HepG2 (cell line): ENCODE results near the gene GON4L. TPM values are rescaled to one million over a fixed set of nuclear protein-coding genes. Genes with fewer than 3 reads are reported as not detected.

ENCODE experiments used
- ATAC-seq: fragments of 200-7000 bp; cut with Tn5 transposase; 3 replicates; pipeline ENCODE4 v1.9.1; 2020; ENCODE audit warnings: mild to moderate bottlenecking, moderate library complexity
- BruUV-seq: library from RNA; stranded (reverse); fragments of 400-500 nt; replicated peaks from 2 replicates; lab custom pipeline; 2021; lab: Mats Ljungman, UMichigan
- CTCF ChIA-PET: fragments of 300-600 bp; formaldehyde crosslinking; extraction: SDS; loops from one replicate; lab custom pipeline; 2021; ENCODE audit warnings: low total read pairs, inconsistent platforms, low intra/inter-chr PET ratio; lab: Yijun Ruan, JAX
- POLR2A ChIA-PET: fragments of 350-600 bp; sonication (Branson Sonifier 250); formaldehyde crosslinking; loops from one replicate; lab custom pipeline; 2020; ENCODE audit warnings: antibody characterized with exemption, inconsistent platforms; lab: Yijun Ruan, JAX
- DNase-seq: peaks from one replicate; pipeline ENCODE4 v3.0.0-alpha.2; 2015; ENCODE audit warnings: low spot score
- FAIRE-seq: peaks from 3 replicates; lab custom pipeline; 2011; peaks lifted over from hg19 to GRCh38; lab: Jason Lieb, UNC
- H2AFZ ChIP-seq: one replicate; pipeline ENCODE4 v1.6.1; 2011; ENCODE audit warnings: low read length, inconsistent platforms
- H3K27ac ChIP-seq: fragments of 300-600 bp; 3 replicates; pipeline ENCODE4 v1.8.0; 2011; ENCODE audit warnings: mixed run types, mild to moderate bottlenecking, mixed read lengths, low read length, inconsistent platforms; ENCODE audit not compliant: insufficient read depth; ENCODE audit errors: extremely low read length
- H3K27me3 ChIP-seq, 2 experiments: fragments of 200-600 bp in 1 of 2; 2 replicates in 1 of 2; 3 replicates in 1 of 2; pipeline versions ENCODE4 v1.6.0 to v1.8.0; 2011; ENCODE audit warnings: low read length in 2 of 2, mild to moderate bottlenecking in 2 of 2, moderate library complexity in 2 of 2, inconsistent platforms in 1 of 2; ENCODE audit not compliant: insufficient read depth in 2 of 2, control insufficient read depth in 1 of 2
- H3K36me3 ChIP-seq, 2 experiments: fragments of 200-600 bp in 1 of 2; replicated peaks in 1 of 2; 2 replicates in 1 of 2; 3 replicates in 1 of 2; pipeline versions ENCODE4 v1.5.1 to v1.8.0; 2011; ENCODE audit warnings: low read length in 2 of 2, inconsistent platforms in 1 of 2; ENCODE audit not compliant: insufficient read depth in 2 of 2, control insufficient read depth in 1 of 2
- H3K4me1 ChIP-seq: 2 replicates; pipeline ENCODE4 v1.5.1; 2012; ENCODE audit warnings: low read length, inconsistent platforms; ENCODE audit not compliant: insufficient read depth
- H3K4me2 ChIP-seq: 2 replicates; pipeline ENCODE4 v1.6.0; 2011; ENCODE audit warnings: low read depth, low read length, inconsistent platforms
- H3K4me3 ChIP-seq, 3 experiments: fragments of 200-600 bp in 1 of 3; sonication (generic), shearing (Covaris generic) in 1 of 3; replicated peaks in 1 of 3; 2 replicates each; pipeline ENCODE4 v1.5.1; 2011 to 2016; ENCODE audit warnings: low read length in 3 of 3, inconsistent platforms in 2 of 3, low read depth in 2 of 3, mild to moderate bottlenecking in 2 of 3, control low read depth in 1 of 3, mixed read lengths in 1 of 3; ENCODE audit not compliant: insufficient read depth in 1 of 3
- H3K79me2 ChIP-seq: one replicate; pipeline ENCODE4 v1.6.1; 2011; ENCODE audit warnings: low read length, inconsistent platforms; ENCODE audit not compliant: insufficient read depth
- H3K9ac ChIP-seq: 2 replicates; pipeline ENCODE4 v1.6.0; 2011; ENCODE audit warnings: mild to moderate bottlenecking, low read depth, low read length, inconsistent platforms; ENCODE audit not compliant: insufficient read depth
- H3K9me3 ChIP-seq: 2 replicates; pipeline ENCODE4 v1.5.1; 2012; ENCODE audit warnings: mild to moderate bottlenecking, low read length
- H4K20me1 ChIP-seq: 2 replicates; pipeline ENCODE4 v1.6.0; 2011; ENCODE audit warnings: inconsistent platforms, mild to moderate bottlenecking, low read length, moderate library complexity; ENCODE audit not compliant: insufficient read depth
- CEBPB ChIP-seq: IDR thresholded peaks from 2 replicates; pipeline ENCODE4 v1.6.1; 2011; ENCODE audit warnings: low read depth, low read length, improper control_type of control experiment, borderline replicate concordance
- CREM ChIP-seq, 2 experiments: sonication (generic) in 1 of 2; formaldehyde crosslinking in 1 of 2; IDR thresholded peaks; 2 replicates each; pipeline versions ENCODE4 v1.4.0 to v1.6.1; 2016 to 2020; ENCODE audit warnings: antibody characterized with exemption in 1 of 2, mild to moderate bottlenecking in 1 of 2, missing genetic modification reagents in 1 of 2
- CTCF ChIP-seq: sonication (generic); formaldehyde crosslinking; IDR thresholded peaks from 2 replicates; pipeline ENCODE4 v1.5.0; 2020; ENCODE audit warnings: mild to moderate bottlenecking, missing genetic modification reagents, moderate library complexity
- FOXA3 ChIP-seq: IDR thresholded peaks from 2 replicates; pipeline ENCODE4 v1.6.1; 2016; ENCODE audit warnings: missing genetic modification reagents, missing compliant biosample characterization
- HHEX ChIP-seq: IDR thresholded peaks from 2 replicates; pipeline ENCODE4 v1.6.1; 2016; ENCODE audit warnings: control low read depth
- IRX3 ChIP-seq: sonication (generic); formaldehyde crosslinking; IDR thresholded peaks from 2 replicates; pipeline ENCODE4 v1.8.1; 2023; ENCODE audit warnings: mild to moderate bottlenecking, low read depth, missing genetic modification reagents, borderline replicate concordance
- KLF6 ChIP-seq: IDR thresholded peaks from 2 replicates; pipeline ENCODE4 v1.8.0; 2016; ENCODE audit warnings: missing biosample characterization, missing genetic modification reagents
- MAFK ChIP-seq, 2 experiments: IDR thresholded peaks in 1 of 2; conservative IDR thresholded peaks in 1 of 2; 2 replicates each; pipeline ENCODE4 v1.6.1; 2011; ENCODE audit warnings: improper control_type of control experiment in 2 of 2, low read length in 2 of 2
- MEIS2 ChIP-seq: sonication (generic); formaldehyde crosslinking; IDR thresholded peaks from 2 replicates; pipeline ENCODE4 v1.9.0; 2021; ENCODE audit warnings: mild to moderate bottlenecking, missing genetic modification reagents
- PREB ChIP-seq: sonication (generic); formaldehyde crosslinking; IDR thresholded peaks from 2 replicates; pipeline ENCODE4 v1.4.0; 2020; ENCODE audit warnings: missing genetic modification reagents
- RARA ChIP-seq: IDR thresholded peaks from 2 replicates; pipeline ENCODE4 v1.6.1; 2016; ENCODE audit warnings: missing genetic modification reagents, missing compliant biosample characterization
- SAP130 ChIP-seq: IDR thresholded peaks from 2 replicates; pipeline ENCODE4 v1.6.1; 2016; ENCODE audit warnings: low read depth
- ZFX ChIP-seq: sonication (generic); formaldehyde crosslinking; IDR thresholded peaks from 2 replicates; pipeline ENCODE4 v1.4.0; 2020; ENCODE audit warnings: mild to moderate bottlenecking, low read depth, missing genetic modification reagents, moderate library complexity
- ZNF343 ChIP-seq: sonication (generic); formaldehyde crosslinking; IDR thresholded peaks from 2 replicates; pipeline ENCODE4 v1.4.0; 2020; ENCODE audit warnings: mild to moderate bottlenecking, missing genetic modification reagents
- ZNF597 ChIP-seq: sonication (generic); formaldehyde crosslinking; IDR thresholded peaks from 2 replicates; pipeline ENCODE4 v1.5.0; 2020; ENCODE audit warnings: missing genetic modification reagents
- WGBS: methylation state at CpG from one replicate; pipeline ENCODE4 v1.1.6; 2017; ENCODE audit warnings: low lambda C conversion rate; 5-methylcytosine and 5-hydroxymethylcytosine counted together
- in situ Hi-C: cut with HindIII; loops from 2 replicates; pipeline ENCODE4 v1.10.0; 2017; ENCODE audit warnings: low pct_unique_long_range_greater_than_20kb; ENCODE audit not compliant: extremely low pct_ligation_motif_present
- intact Hi-C: fragments of 100-400 bp; cut with micrococcal nuclease; formaldehyde crosslinking; loops from one replicate; pipeline ENCODE4 v1.10.0; 2022; ENCODE audit not compliant: unreplicated experiment
- polyA plus RNA-seq, 8 experiments: library from polyadenylated mRNA; depleted of rRNA in 3 of 8; stranded (reverse) in 7 of 8; unstranded in 1 of 8; fragments of >200 nt; fragmentation: Illumina TruSeq in 4 of 8; extraction: Trizol in 4 of 8; gene quantifications; 2 replicates each; pipeline versions ENCODE4 v1.2.1 to v1.2.3, GENCODE V29; 2011 to 2016; ENCODE audit warnings: low read depth in 4 of 8, missing spikeins in 1 of 8, mixed read lengths in 1 of 8; ENCODE audit not compliant: insufficient read depth in 1 of 8
- total RNA-seq, 5 experiments: library from RNA; depleted of rRNA; stranded (reverse); fragments of >200 nt; fragmentation: Illumina TruSeq; extraction: Trizol; gene quantifications; 2 replicates each; pipeline ENCODE4 v1.2.3, GENCODE V29; 2016; ENCODE audit warnings: low read depth in 1 of 5
- TF ChIP-seq, protein P1 (sequence below): sonication (generic); formaldehyde crosslinking; IDR thresholded peaks from 2 replicates; pipeline ENCODE4 v1.4.0; 2020; ENCODE audit warnings: missing genetic modification reagents, borderline replicate concordance

Gene GON4L
- total and polyA plus RNA-seq, 2 of the 13 experiments (the other 11 are each of a cell fraction or from before 2014, with no cell fraction given) = 14.6 to 19.6 TPM

- peak; percentile 18 for DNase-seq
- Histone ChIP-seq H3K9me3 (no peaks in the 10 kb centered on the region), H3K27ac (no peak overlapping the region), H2AFZ (peak overlapping the region; percentile 80), H3K4me2 (peak overlapping the region; percentile 65), H3K4me3 (peak overlapping the region; percentile 25 to 61 (median 38); a peak in 5 of 6 replicates), H3K27me3 (no peaks in the 10 kb centered on the region), H3K9ac (peak overlapping the region; percentile 55; the same call in 1 of the 2 replicates), H3K79me2 (peaks cover 15% of the 10 kb centered on the region), H4K20me1 (no peaks in the 10 kb centered on the region), H3K36me3 (no peaks in the 10 kb centered on the region), H3K4me1 (peaks cover 22% of the 10 kb centered on the region)
- intact Hi-C loops (no loop called here), in situ Hi-C loops (no loop called here)
- WGBS = 23% methylated on average over 23 of the region's 35 CpGs
- CTCF ChIA-PET = no interaction called here
- no peak for FAIRE-seq
- BruUV-seq = no TSS peak
- peak; percentile 4; the same call in 2 of the 3 replicates for ATAC-seq
- POLR2A ChIA-PET = interaction anchor here (1.0 to 2.0 kb wide), 8 partner anchors 8 to 270 kb away, joined by 3 to 11 read pairs (median 4); partner anchors contain the start of gene RXFP4
- TF ChIP-seq RARA (no peak), ZNF597 (CRISPR knock-in tag) (no peak), SAP130 (CRISPR knock-in tag) (peak; percentile 31; the same call in 1 of the 2 replicates), CREM (IDR thresholded peaks at IDR 0.05) (0 out of 2 replicates have a peak, but pooled peaks have one; percentile 24), CREM (CRISPR knock-in tag; IDR thresholded peaks at IDR 0.05) (no peak), KLF6 (no peak), FOXA3 (CRISPR knock-in tag) (0 out of 2 replicates have a peak, but pooled peaks have one; percentile 30), CTCF (CRISPR knock-in tag) (no peak), HHEX (CRISPR knock-in tag) (no peak), MEIS2 (CRISPR knock-in tag) (no peak), PREB (CRISPR knock-in tag) (no peak), ZNF343 (CRISPR knock-in tag) (no peak), CEBPB (0 out of 2 replicates have a peak, but pooled peaks have one; percentile 10), ZFX (CRISPR knock-in tag) (peak; percentile 40; the same call in 1 of the 2 replicates), MAFK (conservative IDR thresholded peaks at IDR 0.05 in 1 of 2, IDR thresholded peaks at IDR 0.05 in 1 of 2; ENCODE audit: low read length in 2 of 2) (no peak), IRX3 (CRISPR knock-in tag) (no peak)
- TF ChIP-seq, protein P1, sequence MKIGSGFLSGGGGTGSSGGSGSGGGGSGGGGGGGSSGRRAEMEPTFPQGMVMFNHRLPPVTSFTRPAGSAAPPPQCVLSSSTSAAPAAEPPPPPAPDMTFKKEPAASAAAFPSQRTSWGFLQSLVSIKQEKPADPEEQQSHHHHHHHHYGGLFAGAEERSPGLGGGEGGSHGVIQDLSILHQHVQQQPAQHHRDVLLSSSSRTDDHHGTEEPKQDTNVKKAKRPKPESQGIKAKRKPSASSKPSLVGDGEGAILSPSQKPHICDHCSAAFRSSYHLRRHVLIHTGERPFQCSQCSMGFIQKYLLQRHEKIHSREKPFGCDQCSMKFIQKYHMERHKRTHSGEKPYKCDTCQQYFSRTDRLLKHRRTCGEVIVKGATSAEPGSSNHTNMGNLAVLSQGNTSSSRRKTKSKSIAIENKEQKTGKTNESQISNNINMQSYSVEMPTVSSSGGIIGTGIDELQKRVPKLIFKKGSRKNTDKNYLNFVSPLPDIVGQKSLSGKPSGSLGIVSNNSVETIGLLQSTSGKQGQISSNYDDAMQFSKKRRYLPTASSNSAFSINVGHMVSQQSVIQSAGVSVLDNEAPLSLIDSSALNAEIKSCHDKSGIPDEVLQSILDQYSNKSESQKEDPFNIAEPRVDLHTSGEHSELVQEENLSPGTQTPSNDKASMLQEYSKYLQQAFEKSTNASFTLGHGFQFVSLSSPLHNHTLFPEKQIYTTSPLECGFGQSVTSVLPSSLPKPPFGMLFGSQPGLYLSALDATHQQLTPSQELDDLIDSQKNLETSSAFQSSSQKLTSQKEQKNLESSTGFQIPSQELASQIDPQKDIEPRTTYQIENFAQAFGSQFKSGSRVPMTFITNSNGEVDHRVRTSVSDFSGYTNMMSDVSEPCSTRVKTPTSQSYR (CRISPR knock-in tag) = peak; percentile 63; the same call in 1 of the 2 replicates
These were observed 3.2 kb upstream of the GON4L start for GRCh38 chr1:155859881-155860871.
